HG02840 (cell line): ENCODE data around the gene NAMPT.
"Not testable (repeated sequence)": the region's sequence is repeated elsewhere in the genome, so short reads cannot be mapped to it uniquely, and the experiment has no call there.

Source experiments
- ATAC-seq: cut with Tn5 transposase; IDR thresholded peaks from one replicate; pipeline ENCODE4 v1.9.1; 2021; ENCODE audit warnings: mild to moderate bottlenecking, moderate library complexity, moderate number of reproducible peaks; ENCODE audit not compliant: unreplicated experiment, low FRiP score

NAMPT gene

DNA sequence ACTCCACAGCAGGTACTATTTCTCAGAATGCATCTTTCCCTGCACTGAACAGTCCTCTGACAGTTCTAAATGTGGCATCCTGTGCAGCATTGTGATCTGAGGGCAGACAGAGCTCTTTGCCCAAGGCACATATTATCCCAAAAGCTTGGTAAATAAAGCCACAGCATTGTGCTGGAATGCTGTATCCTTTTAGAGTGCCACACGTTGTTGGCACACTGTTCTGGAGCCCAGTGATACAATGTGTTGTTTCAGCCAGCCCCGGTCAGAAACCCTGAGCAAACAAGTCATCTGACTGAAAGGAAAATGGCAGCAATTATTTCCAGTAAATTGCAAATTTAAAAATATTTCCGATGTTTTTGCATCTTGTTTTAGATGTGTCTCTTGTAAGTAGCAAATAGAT lies 45.4 kb downstream of the NAMPT start:
- no peak for ATAC-seq

DNA sequence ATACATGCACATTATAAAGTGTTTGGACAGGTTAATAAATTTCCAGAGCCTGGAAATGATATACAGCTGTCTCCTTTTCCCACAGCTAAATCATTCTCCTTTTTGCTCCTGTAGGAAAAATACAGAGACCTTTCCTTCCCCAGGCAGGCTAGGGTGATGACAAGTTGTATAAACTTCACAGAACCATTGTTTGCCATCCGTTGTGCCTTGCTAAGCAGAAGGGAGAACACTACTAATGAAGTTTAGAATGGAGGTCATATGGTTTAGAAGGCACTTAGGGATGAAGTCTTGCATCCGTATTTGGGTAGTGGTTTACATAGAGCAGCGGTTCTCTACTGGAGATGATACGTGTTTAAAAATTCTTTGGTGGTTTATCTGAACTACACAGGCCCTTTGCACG lies 46.0 kb downstream of the NAMPT start:
- no peak for ATAC-seq

DNA sequence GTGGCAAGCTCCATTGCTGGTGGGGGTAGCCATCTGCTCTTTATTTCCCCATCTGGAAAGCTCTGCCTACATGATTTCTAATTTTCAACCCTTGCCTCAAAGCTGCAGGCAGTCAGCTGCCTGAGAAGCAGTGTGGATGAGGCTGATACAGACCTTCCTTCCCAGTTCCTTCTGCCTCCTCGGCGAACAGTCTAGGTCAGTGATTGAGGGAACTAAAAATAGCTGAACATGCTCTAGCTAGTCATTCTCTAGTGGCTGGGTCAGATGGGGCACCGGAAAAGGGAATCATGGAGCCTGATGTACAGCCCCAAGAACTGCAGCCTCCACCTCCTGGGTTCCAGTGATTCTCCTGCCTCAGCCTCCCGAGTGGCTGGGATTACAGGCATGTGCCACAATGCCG lies 48.7 kb downstream of the NAMPT start:
- ATAC-seq, result no peak

DNA sequence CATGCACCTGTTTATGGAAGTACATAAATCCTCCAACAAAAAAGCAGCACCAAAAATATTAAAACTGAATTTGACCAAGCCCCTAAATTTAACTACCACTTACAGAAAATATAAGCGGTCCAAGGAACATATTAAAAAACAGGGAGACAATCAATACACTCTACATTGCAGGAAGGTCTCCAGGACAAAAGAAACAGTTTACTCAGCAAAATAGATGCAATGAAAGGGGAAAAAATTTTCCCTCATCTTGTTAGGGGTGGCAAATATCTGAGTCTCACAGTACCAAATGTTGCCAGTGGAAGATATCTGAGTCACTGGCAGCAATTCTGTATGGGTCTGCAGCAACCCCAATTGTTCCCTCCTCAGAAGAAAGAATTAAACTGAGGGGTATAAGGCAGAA lies 50.4 kb downstream of the NAMPT start:
- no peak for ATAC-seq

DNA sequence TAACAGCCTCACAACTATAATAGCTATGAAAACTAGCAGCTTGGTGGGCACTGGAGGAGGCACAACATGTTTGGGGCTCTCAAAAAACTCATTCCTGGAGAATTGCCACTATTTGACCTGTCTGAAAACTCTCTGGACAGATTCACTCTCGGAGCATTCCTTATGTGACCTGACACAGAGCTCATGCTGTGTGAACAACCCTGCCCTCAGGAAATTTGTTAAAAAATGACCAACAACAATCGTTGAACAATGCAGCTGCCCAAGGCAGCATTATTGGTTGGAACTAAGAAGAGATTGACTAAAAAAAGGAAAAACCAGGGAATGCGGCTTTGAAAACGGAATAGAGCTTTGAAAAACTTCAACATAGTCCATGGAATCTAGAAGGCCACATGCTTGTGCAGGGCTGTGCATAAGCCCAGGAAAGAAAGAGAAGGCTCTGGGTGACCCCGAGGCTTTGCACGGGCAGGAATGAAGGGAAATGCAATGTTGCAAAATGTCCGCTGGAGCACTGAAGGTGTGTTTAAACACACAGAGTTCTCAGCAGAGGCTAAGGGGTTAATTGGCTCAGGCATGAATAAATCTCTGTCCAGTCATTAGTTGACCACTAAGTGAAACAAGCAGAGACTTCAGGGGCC lies 52.8 kb downstream of the NAMPT start:
- ATAC-seq, result no peak

DNA sequence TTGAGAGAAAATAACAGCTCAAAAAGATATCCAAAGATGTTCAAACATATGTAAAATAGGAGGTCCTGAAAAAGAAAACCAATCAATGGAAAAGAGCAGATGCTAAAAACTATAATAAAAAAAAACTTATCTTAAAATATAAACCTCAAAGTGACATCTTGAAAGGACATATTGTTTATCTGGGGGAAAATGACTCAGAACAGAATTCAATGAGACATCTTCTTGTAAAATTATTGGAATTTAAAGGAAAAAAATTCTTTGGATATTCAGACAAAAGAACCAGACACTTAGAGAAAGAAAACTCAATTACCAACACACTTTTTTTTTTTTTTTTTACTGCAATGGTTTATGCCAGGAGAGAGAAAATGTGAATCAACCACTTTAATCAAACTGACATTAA lies 58.9 kb downstream of the NAMPT start:
- no peak for ATAC-seq

DNA sequence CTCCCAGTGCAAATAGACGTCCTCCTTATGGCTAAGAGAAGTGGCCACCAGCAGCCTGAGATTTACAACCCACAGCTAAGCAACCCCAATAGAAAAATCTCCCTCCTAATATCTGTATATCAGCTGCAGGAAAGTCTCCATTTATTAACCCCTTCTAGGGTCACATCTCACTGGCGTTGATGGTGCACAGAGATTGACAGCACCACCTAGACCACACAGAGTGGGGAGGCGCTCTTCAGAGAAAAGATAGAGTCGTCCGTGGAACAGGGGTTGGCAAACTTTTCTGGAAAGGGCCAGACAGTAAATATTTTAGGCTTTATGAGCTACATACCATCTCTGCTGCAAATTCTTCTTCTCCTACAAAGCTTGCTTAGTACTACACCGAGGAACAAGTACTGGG lies 60.0 kb downstream of the NAMPT start:
- no peak for ATAC-seq

DNA sequence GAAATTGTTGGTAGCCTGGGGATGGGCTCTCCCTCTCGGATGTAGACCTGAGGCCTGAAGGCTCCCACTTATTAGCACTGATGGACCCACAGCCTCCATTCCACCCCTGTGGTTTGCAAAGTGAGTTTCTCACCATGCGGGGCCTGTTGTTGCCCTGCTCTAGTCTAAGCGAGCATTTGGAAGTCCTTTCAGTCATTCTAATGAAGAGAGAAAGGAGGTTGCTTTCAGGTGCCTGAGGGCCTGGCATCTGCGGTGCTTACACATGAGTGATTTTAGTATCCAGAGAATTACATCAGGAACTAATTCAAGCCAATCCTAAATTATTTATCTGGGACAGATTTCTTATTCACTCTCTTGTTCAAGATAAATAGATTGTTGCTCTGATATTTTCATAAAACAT lies 61.6 kb downstream of the NAMPT start:
- no peak for ATAC-seq

DNA sequence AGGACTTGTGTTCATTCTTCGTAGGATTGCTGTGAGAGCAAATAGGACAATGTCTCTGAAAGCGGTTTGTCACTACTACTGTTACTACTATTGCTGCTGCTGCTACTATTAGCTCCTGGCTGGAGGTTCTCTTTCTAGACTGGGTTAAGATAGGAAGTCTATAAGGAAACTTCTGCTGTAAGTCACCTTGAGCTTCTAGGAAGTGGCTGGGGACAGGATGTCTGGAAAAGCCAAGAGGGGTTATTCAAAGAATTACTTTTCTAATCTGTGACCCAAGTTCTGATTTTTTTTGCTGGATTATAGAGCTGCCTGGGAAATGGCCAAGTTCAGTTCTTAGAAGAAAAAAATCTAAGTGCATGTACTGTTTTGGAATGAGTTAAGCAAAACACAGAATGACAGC lies 62.2 kb downstream of the NAMPT start:
- ATAC-seq, result no peak

DNA sequence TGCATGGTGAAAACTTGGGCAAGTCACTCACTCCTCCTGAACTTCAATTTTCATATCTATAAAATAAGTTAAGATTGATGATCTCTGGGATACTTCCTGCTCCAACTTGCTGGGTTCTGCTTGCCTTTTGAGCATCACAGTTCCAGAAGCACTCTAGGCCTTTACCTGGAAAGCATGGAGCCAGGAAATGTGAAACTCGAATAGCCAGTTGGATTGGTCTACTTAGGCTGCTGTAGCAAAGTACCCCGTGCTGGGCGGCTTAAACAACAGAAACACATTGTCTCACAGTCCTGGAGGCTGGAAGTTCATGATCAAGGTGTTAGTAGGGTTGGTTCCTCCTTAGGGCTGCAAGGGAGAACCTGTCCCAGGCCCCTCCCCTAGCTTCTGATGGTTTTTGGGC lies 64.5 kb downstream of the NAMPT start:
- ATAC-seq, result no peak

DNA sequence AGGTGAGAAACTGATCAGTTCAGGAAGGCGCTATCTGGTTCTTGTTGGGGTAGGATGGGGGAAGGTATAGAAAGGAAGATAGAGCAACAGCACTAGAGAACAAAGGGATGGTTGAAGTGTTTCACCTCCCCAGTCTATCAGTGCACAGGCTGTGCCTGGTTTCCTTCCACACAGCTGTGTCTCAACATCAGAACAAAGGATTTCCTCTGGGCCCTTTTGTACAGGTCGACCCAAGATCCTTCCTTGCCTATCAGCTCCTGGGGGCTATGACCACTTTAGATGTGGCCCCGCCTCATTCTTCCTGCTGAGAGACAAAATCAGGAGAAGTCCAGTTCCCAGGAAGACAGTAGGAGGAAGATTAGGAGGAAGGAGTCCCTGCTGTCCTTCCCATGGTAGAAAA lies 65.6 kb downstream of the NAMPT start:
- ATAC-seq, result no peak

DNA sequence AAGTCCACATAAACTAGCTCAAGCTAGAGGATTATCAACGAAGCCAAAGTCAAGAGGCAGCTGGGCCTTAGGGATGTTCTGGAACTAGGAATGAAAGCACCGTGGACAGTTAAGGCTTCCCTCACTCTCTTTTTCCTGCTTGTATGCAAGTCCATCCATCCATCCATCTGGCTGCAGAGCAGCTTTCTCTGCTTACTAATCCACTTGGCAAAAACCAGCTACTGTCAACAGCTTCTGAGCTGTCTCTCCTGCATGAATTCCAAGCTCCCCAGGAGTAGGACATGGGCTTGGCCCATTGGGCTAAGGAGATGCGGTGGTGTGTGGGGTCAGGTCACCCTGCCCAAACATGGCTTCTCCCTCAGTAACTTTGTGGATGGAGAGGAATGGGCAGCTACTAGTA lies 66.2 kb downstream of the NAMPT start:
- ATAC-seq, result no peak

DNA sequence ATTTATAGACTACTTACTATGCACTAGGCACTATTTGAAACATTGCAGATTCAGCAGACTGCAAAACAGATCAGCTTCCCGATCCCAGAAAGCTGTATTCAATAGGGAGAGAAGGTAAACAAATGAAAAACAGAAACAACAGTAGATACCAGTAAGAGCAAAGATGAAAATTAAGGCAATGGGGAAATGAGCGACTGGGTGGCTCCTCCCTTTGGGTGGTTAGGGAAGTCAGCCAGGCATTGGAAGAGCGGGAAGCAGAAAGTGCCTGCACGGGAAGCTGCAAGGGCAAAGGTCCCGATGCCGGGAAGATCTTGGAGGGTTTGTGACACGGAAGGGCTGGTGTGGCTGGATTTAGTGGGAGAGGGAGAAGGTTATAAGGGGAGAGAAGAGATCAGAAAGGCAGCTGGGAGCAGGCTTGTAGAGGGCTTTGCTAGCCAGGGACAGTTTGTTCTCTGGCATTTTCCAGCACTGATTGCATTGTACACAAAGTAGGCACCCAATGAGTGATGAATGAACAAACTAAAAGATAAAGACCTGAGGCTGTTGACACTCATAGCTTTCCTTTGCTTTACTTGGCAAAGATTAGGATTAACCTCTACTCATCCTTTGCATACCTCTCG lies 67.8 kb downstream of the NAMPT start:
- ATAC-seq, result no peak

DNA sequence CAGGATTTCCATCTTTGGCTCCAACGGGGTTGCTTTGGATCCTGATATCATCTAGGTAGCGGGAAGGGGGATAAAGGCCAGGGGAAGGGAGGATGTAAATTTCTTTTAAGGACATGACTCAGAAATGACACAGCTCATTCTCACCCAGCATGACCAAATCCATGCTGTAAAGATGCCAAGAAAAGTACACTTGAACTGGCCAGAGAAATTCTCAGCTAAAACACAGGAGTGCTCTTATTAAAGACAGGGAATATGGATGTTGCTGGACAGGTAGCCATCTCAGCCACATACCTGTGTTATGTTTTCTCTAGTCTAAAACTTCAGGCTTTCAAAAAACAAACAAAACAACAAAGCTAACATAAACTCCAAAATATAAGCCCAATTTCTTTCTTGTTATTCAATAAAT lies 68.3 kb downstream of the NAMPT start:
- ATAC-seq, result no peak

DNA sequence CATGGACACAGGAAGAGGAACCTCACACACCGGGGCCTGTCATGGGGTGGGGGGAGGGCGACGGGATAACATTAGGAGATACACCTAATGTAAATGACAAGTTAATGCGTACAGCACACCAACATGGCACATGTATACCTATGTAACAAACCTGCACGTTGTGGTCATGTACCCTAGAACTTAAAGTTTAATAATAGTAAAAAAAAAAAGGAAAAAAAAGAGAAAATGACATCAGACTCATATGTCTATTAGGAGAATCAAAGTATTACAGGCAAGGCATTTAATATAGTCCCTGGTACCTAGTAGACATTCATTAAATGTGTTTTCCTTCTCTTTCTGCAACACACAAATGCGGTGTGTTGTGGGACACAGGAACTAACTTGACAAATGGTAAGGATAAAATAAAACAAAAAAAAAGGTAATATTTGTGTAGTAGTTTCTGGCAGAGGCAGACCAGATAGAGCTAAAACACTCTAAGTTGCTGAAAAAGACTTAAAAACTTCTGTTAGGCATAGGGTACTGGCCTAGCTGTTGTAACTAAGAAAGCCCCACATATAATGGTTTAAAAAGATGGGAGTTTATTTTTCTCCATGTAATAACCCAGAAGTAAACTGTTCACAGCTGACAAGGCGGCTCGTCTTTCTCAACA lies 68.8 kb downstream of the NAMPT start:
- ATAC-seq, result no peak

DNA sequence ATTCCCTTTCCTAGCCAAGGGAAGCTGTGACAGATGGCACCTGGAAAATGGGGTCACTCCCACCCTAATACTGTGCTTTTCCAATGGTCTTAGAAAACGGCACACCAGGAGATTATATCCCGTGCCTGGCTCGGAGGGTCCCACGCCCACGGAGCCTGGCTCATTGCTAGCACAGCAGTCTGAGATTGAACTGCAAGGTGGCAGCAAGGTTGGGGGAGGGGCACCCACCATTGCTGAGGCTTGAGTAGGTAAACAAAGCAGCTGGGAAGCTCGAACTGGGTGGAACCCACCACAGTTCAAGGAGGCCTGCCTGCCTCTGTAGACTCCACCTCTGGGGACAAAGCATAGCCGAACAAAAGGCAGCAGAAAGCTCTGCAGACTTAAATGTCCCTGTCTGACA lies 75.8 kb downstream of the NAMPT start:
- ATAC-seq, result not testable (repeated sequence)

DNA sequence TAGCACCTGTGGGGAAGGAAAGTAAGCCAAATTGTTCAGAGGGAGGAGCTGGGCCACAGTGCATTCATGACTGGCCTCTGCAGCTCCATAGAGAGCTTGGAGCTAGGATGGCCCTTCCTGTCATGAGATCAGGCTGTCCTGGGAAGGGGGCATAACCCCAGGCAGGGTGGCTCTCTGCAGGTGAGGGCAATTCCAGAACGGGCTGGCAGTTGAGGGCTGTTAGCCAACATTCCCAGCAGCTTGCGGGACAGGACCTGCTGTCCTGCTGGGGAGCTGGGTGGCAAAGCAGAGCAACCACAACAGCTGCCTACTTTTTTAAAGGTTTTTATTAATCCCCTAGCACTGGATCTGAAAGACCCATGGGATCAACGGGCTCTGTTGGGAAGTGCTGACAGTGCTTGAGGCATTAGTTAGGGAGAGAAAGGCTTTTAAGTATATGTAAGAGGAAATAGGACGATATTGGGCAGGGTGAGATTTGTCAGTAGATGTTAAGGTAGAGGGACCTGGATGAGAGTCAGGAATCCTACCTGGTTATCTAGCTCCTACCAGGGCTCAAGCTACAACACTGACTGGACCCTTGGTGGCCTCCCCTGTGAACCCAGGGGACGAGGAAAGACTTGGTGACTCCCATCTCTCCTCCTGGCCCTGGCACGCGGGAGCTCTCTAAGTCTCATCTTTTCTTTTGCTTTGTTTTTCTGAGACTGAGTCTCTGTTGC lies 77.8 kb downstream of the NAMPT start:
- no peak for ATAC-seq

DNA sequence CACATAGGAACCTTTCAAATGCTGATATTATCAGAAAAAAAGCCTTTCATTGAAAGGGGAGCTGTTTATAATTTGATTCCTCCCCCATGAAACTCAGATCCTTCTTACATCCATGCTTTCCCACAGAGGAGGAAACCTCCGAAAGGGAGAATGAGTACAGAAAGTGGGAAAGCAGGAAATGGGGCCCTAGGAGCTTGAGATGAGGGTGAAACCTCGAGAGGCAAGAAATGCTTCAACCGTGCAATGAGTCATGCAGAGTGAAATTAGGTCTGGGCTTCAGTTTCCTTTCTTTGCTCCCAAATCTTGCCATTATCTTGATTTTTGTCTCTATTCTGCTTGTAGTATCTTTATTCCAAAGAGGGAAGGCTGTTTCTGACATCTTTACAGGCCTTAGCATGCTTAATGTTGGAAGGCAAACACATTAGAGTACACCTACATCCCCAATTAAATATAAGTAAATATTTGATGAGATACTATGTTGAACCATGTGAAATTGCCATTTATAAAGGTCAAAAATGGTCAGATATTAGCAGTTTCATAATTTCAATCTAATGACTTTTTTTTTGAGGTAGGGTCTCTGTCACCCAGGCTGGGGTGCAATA lies 79.1 kb downstream of the NAMPT start:
- ATAC-seq, result no peak

DNA sequence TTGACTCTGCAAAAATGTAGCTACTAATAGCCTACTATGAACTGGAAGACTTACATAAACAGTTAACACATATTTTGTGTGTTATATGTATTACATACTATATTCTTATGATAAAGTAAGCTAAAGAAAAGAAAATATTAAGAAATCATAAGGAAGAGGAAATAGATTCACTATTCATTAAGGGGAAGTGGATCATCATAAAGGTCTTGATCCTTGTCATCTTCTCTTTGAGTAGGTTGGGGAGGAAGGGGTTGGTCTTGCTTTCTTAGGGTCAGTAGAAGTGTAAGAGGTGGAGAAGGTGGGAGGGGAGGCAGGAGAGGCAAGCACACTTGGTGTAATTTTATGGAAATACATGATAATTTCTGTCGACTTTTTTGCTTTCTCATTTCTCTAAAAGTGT lies 81.3 kb downstream of the NAMPT start:
- no peak for ATAC-seq

DNA sequence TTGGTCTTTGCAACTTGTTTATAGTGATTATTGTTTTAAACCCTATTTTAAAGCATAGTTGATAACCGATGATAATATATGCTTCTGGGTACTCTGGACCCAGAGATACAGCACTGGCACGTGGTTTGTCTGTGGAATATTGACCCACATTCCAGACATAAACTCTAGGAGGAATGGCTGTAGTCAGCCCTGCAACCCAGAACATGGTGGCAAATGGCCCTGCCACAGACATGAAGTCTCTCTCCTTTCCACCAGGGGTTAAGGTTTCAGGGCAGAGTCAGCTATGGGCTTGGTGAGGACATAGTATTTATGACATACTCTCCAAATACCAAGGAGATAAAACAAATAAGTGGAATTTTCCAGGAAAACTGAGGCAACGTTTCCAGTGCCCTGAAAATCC lies 83.6 kb downstream of the NAMPT start:
- ATAC-seq, result no peak

DNA sequence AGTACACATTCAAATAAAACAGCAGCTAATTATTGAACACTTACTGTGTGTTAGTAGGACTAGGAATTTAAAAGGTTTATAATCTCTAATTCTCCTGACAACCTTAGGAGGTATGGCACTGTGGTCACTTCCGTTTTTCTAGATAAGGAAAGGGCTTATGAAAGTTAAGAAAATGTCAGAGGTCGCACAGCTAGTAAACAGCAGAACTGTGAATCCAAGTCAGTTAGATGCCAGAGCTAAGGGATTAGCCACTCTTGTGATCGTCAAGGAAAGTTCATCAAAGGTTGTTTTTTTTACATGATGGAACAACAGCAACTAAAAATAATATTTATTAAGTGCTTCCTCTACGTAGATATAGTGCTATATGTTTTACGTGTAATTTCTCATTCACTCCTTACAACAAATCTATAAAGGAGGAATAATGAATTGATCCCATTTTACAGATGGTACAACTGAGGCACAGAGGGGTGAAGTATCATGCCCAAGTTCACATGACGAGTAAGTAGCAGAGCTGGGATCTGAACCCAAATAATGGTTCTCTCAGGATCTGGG lies 84.9 kb downstream of the NAMPT start:
- no peak for ATAC-seq
